GM18951 (cell line): Measurements from ENCODE around the gene GSTM1.

Experiments
- POLR2A ChIP-seq: IDR thresholded peaks from 4 replicates; pipeline ENCODE4 v1.6.1; 2011; ENCODE audit warnings: mild to moderate bottlenecking; ENCODE audit not compliant: insufficient read length, insufficient read depth; ENCODE audit errors: extremely low read depth
- in situ Hi-C: fragments of 300-500 bp; cut with MboI; formaldehyde crosslinking; loops from one replicate; pipeline ENCODE4 v1.12.0; 2022; ENCODE audit warnings: low sequenced_read_pairs, mixed read lengths, inconsistent platforms; ENCODE audit not compliant: unreplicated experiment

The GSTM1 gene

GRCh38 chr1:109718495-109718894 lies 30.9 kb downstream of the GSTM1 start:
- in situ Hi-C loops, result no loop called here
- TF ChIP-seq POLR2A, result no peak

GRCh38 chr1:109719337-109719837 lies 31.8 kb downstream of the GSTM1 start:
- in situ Hi-C loops, result no loop called here
- no peak for TF ChIP-seq POLR2A

GRCh38 chr1:109721042-109721441 lies 33.4 kb downstream of the GSTM1 start:
- no peak for TF ChIP-seq POLR2A
- in situ Hi-C loops, result no loop called here

- in situ Hi-C loops, result no loop called here
- no peak for TF ChIP-seq POLR2A
Measured at GRCh38 chr1:109721971-109722370, 34.4 kb downstream of the GSTM1 start.

GRCh38 chr1:109722908-109723691 lies 35.5 kb downstream of the GSTM1 start:
- in situ Hi-C loops, result no loop called here

GRCh38 chr1:109724933-109725332 lies 37.3 kb downstream of the GSTM1 start:
- in situ Hi-C loops, result no loop called here
- no peak for TF ChIP-seq POLR2A

More at GRCh38 chr1:109722908-109723691, 35.5 kb downstream of the GSTM1 start:
- TF ChIP-seq POLR2A, result no peak

GRCh38 chr1:109725510-109725909 lies 37.9 kb downstream of the GSTM1 start:
- in situ Hi-C loops, result no loop called here
- TF ChIP-seq POLR2A, result no peak

- in situ Hi-C loops, result no loop called here
- no peak for TF ChIP-seq POLR2A
Measured at GRCh38 chr1:109726007-109726406, 38.4 kb downstream of the GSTM1 start.

GRCh38 chr1:109726728-109727373 lies 39.2 kb downstream of the GSTM1 start:
- TF ChIP-seq POLR2A, result no peak
- in situ Hi-C loops, result no loop called here

- in situ Hi-C loops, result no loop called here
Measured at GRCh38 chr1:109728870-109729269, 41.3 kb downstream of the GSTM1 start.

GRCh38 chr1:109730666-109731065 lies 43.0 kb downstream of the GSTM1 start:
- in situ Hi-C loops, result no loop called here
- TF ChIP-seq POLR2A, result no peak

More at GRCh38 chr1:109728870-109729269, 41.3 kb downstream of the GSTM1 start:
- TF ChIP-seq POLR2A, result no peak

GRCh38 chr1:109732390-109732881 lies 44.8 kb downstream of the GSTM1 start:
- no peak for TF ChIP-seq POLR2A
- in situ Hi-C loops, result no loop called here

- in situ Hi-C loops, result no loop called here
- TF ChIP-seq POLR2A, result no peak
Measured at GRCh38 chr1:109733236-109733870, 45.7 kb downstream of the GSTM1 start.
